ENCODE data around the gene RETREG1. TPM values are rescaled to one million over a fixed set of nuclear protein-coding genes. Genes with fewer than 3 reads are reported as not detected.

The RETREG1 gene
- total and polyA plus RNA-seq, 2 donors (not counting 3 experiments of a cell fraction or from before 2014, with no cell fraction given) = 0.46 TPM; not detected in 1

DNA sequence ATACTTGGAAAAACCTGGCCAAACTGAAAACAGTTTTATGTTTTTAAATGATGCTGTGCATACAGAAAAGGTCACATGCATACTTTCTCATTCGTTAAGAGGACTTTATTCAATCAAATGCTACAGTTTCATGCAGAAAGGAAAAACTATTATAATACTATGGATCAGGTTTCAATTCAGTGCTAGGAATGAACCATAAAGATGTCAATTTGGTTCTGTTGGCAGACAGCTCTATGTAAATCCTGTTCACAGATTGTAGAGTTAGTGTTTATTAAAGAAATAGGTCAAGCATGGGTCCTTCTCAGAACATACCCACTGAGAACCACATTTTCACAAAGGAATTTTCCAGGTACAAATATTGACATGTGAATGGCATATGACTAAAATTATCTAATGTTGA lies 57.1 kb downstream of the RETREG1 start:
- intact Hi-C loops (cut with micrococcal nuclease) = no loop called here
- ChIA-PET CTCF (interaction anchor here (1.0 to 1.6 kb wide), 2 partner anchors 8 to 11 kb away, joined by 4 to 5 read pairs; no protein-coding TSS in a partner anchor), POLR2A (no interaction called here)
- H3K4me2 ChIP-seq (ENCODE audit: insufficient read depth, low read length) = no peak overlapping the region
- no peak overlapping the region for H3K9ac ChIP-seq (replicated peaks; ENCODE audit: extremely low read depth, insufficient read depth, low read length)
- H3K79me2 ChIP-seq (ENCODE audit: control insufficient read depth, insufficient read depth, low read length) = no peaks in the 10 kb centered on the region
- no peak overlapping the region for H3K27ac ChIP-seq (ENCODE audit: insufficient read depth, low read depth, low read length)
- no peak overlapping the region for H2AFZ ChIP-seq (ENCODE audit: low read depth, low read length)
- peaks cover 0 to 2% of the 10 kb centered on the region in 2 experiments for H3K27me3 ChIP-seq (ENCODE audit: control insufficient read depth in 2 of 2, insufficient read depth in 2 of 2, low read length in 2 of 2)
- DNase-seq (ENCODE audit: low read depth, low spot score) (no peak), FAIRE-seq (no peak)
- no peak for TF ChIP-seq JUN (IDR thresholded peaks at IDR 0.05; ENCODE audit: borderline replicate concordance, insufficient read depth, insufficient read length, low read depth)
- TF ChIP-seq, protein P1, sequence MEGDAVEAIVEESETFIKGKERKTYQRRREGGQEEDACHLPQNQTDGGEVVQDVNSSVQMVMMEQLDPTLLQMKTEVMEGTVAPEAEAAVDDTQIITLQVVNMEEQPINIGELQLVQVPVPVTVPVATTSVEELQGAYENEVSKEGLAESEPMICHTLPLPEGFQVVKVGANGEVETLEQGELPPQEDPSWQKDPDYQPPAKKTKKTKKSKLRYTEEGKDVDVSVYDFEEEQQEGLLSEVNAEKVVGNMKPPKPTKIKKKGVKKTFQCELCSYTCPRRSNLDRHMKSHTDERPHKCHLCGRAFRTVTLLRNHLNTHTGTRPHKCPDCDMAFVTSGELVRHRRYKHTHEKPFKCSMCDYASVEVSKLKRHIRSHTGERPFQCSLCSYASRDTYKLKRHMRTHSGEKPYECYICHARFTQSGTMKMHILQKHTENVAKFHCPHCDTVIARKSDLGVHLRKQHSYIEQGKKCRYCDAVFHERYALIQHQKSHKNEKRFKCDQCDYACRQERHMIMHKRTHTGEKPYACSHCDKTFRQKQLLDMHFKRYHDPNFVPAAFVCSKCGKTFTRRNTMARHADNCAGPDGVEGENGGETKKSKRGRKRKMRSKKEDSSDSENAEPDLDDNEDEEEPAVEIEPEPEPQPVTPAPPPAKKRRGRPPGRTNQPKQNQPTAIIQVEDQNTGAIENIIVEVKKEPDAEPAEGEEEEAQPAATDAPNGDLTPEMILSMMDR (IDR thresholded peaks at IDR 0.05; ENCODE audit: extremely low read depth in 1 of 2, insufficient read depth in 1 of 2, low read depth in 1 of 2, low read length in 2 of 2) = no peak
- TF ChIP-seq POLR2A (IDR thresholded peaks at IDR 0.05; ENCODE audit: low read depth, low read length) = no peak
- TF ChIP-seq FOS (IDR thresholded peaks at IDR 0.05; ENCODE audit: borderline replicate concordance, insufficient read depth, low read length) = no peak
- no peak for TF ChIP-seq POLR2AphosphoS5 (IDR thresholded peaks at IDR 0.05; ENCODE audit: insufficient read depth, low read depth, low read length)
- TF ChIP-seq, protein P2, sequence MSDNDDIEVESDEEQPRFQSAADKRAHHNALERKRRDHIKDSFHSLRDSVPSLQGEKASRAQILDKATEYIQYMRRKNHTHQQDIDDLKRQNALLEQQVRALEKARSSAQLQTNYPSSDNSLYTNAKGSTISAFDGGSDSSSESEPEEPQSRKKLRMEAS (IDR thresholded peaks at IDR 0.05; ENCODE audit: insufficient read depth, insufficient read length) = no peak
- TF ChIP-seq GATA2 (IDR thresholded peaks at IDR 0.05; ENCODE audit: insufficient read depth, insufficient read length, low read depth, low read length) = no peak
- TF ChIP-seq EZH2 (IDR thresholded peaks at IDR 0.05; ENCODE audit: borderline replicate concordance, low read depth, low read length, severe bottlenecking) = no peak
- TF ChIP-seq MYC (IDR thresholded peaks at IDR 0.05; ENCODE audit: low read depth, low read length) = no peak
- dilution Hi-C loops (cut with MboI; ENCODE audit: extremely low pct_ligation_motif_present, low sequenced_read_pairs) = no loop called here
- no peaks in the 10 kb centered on the region for H3K4me1 ChIP-seq (ENCODE audit: control insufficient read depth, extremely low read depth, insufficient read depth, low read length)
- no peaks in the 10 kb centered on the region for H4K20me1 ChIP-seq (replicated peaks; ENCODE audit: control insufficient read depth, extremely low read depth, insufficient read depth, low read length)
- H3K4me3 ChIP-seq (replicated peaks in 1 of 3; ENCODE audit: insufficient read depth in 1 of 3, low read depth in 1 of 3, low read length in 3 of 3) = no peak overlapping the region
- H3K36me3 ChIP-seq (ENCODE audit: control insufficient read depth in 2 of 2, extremely low read depth in 1 of 2, insufficient read depth in 2 of 2, low read length in 2 of 2) = no peaks in the 10 kb centered on the region
- H3K9me1 ChIP-seq (replicated peaks; ENCODE audit: control insufficient read depth, extremely low read depth, insufficient read depth, low read length) = no peaks in the 10 kb centered on the region
- H3K9me3 ChIP-seq (replicated peaks; ENCODE audit: control insufficient read depth, insufficient read depth, low read length) = no peaks in the 10 kb centered on the region
- no TSS peak for BruUV-seq (replicated peaks)
